ENCODE data around the gene ICE1.
"Not testable (repeated sequence)": the region's sequence is repeated elsewhere in the genome, so short reads cannot be mapped to it uniquely, and the experiment has no call there.

ICE1 gene

DNA sequence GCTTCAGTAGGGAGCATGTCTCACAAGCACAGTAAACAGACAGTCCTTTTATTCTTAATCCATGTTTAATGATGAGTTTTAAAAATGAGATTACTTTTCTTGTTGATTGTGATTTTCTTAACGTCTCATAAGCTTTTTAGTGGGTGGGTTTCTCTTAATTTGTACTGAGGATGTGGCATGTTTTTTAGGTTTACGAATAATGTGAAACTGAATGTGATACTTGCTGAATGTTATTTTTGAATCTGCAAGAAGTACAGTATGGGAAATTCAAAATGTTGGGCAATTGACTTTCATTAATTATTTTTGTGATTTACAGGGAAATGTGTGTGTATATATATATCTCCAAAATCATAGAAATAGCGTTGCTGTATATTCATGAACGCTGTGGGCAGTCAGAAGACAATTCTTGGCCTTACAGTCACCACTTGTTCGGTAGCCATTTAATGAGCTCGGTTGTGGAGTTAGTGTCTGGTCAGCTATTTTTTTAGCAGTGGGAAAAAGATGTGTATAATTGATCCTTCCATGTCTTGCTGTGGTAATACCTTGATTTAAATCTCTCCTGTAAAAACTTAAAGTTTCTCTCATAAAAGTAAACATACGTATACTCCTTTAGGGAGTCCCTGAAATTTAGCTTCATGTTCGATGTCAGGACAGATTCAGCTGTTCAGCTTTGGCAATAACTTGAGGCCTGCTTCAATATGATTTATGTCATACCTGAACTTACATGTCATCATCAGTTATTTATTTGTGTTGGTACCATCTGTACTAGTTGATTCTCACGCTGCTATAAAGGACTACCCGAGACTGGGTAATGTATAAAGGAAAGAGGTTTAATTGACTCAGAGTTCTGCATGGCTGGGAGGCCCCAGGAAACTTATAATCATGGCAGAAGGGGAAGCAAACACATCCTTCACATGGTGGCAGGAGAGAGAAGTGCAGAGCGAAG, 15.0 kb downstream of the ICE1 start:
- no peak for DNase-seq (ENCODE audit: low read depth in 3 of 3)

DNA sequence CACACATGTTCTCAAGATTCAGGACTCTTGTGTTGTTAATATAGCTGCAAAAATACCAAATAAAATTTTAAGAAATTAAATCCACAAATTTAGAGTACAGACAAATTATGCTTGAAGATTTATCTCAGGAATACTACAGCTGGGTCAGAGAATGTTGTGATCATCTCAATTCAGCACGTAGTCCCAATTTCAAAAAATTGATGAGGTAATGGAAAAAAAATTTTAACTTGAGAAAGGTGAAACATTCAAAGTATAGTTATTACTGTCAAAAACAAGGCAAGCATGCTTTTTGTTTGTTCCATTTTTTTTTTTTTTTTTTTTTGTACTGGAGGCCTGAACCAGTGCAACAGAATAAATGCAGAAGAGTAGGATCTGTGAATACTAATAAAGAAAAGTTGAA, 29.4 kb downstream of the ICE1 start:
- DNase-seq (ENCODE audit: low read depth in 3 of 3): no peak

DNA sequence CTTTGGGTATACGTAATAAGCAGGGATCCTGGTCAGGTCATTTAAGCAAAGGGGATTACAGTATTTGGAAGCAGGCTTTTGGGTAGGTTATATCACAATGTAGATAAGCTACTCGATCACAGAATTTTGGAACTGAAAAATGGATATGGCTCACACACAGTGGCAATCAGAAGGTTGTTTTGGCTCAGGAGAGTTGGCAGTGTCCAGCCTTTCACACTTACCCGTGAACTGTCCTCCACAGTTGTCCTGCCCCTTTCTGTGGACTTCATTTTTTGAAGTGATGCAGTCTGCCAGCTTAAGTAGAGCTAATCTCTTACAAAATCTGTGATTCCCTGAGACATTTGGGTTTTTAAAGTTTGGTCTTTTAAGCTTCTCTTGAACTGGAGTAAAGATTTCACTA, 30.7 kb downstream of the ICE1 start:
- no peak for DNase-seq (ENCODE audit: low read depth in 3 of 3)

DNA sequence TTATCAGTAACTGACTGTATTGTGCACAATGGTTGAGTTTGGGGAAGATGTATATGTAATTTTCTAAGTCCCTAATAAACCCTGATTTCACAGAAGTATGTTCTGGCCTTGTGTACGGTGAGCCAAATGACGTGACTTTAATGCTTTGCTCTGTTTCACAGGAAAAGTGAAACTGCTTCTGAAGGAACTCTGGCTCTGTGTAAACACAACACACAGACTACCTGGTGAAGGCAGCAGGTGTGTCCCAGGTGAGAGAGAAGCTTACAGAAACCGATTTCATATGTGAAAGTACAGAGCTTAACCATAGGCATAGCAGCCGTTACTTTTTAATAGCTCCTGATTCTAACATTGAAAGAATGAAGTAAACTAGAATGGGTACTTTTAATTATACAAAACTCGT, 31.9 kb downstream of the ICE1 start:
- DNase-seq (ENCODE audit: low read depth in 3 of 3): no peak

DNA sequence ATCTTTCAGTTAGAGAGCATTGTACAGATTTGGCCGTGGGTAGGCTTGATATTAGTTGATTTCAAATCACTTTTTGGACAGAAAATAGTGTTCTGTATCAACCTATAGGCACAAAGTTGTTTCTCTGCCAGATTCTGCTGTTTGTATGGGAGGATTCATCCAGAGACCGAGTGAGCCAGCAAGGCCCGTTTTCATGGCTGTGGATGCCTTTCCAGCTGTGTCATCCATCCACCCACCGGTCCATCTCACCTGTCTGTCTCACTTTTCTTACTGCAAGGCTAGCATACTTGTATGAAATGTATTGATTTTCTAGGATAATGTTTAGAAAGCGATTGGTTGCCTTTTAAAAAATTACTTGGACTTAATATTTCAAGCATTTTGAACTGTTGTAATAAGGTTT, 34.4 kb downstream of the ICE1 start:
- DNase-seq (ENCODE audit: low read depth in 3 of 3): no peak

DNA sequence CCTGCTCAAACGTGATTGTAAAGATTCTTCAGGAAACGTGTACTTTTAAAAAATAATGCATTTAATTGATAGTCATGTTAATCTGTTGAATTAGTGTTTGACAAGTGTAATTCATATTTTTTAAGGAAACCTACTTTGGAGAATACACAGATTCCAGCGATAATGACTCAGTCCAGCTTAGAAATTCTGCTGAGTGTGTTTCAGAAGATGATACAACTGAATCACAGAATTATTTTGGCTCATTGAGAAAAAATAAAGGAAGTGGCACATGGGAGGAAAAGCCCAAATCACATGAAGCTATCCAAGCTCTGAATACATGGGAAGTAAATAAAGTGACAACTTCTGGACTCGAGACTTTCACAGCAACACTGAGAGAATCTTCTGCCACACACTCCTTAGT, 37.8 kb downstream of the ICE1 start:
- DNase-seq (ENCODE audit: low read depth in 3 of 3): no peak

DNA sequence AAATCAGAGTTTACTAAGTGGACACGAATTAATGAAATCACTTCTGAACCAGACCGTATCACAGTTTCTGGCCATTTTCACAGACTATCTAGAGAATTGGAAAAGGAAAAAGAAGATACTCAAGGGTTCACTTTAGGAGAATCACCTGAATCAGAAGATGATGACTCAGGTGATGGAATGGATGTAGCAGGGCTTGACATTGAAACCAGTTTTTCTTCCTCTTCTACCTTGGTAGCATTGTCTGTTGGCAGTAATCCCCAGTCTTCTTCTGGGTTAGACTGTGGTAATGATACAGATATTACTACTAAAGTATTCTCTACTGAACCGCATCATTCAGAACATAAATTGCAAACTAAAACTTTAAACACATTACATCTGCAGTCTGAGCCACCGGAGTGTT, 38.5 kb downstream of the ICE1 start:
- DNase-seq (ENCODE audit: low read depth in 3 of 3): no peak

DNA sequence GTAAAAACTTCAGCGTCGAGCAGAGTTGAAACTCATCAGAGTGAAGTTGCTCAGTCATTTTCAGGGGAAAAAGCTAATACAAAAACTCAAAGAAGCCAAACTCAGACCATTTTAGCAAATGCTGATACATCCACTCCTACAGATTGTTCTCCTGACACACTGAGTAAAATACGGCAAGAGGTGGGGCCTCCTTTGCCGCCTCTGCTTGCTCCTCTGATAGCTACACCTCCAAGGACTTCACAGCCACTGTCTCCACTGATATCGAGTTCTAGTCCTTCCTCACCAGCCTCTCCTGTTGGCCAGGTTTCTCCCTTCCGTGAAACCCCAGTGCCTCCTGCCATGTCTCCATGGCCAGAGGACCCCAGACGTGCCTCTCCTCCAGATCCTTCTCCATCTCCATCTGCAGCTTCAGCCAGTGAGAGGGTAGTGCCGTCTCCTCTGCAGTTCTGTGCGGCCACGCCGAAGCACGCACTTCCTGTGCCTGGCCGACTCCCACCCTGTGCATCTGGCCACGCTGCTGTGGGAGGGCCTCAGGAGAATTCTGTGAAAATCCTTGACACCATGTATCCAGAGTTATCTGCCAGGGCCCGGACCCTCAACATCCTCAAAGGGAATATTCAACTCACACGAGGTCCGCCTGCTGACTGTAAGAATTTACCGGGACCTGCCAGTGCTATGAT, 41.7 kb downstream of the ICE1 start:
- no peak for DNase-seq (ENCODE audit: low read depth in 3 of 3)

DNA sequence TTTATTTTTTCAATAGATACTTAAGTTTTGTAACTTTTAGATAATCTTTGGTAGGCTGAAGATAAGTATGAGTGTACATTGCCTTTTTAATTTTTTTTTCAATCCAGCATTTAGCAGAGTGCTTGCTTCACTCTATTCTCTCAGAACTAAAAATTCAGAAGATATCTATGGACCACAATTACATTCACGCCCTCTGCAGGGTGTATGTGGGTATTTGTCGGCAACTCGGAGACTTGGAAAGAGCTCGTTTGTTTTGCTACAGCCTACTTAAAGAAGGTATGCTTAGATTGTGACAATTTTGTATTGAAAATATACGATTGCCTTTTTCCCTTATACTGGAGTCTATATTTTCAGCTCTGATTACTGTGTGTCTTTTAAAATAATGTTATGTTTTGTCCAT, 43.8 kb downstream of the ICE1 start:
- no peak for DNase-seq (ENCODE audit: low read depth in 3 of 3)

DNA sequence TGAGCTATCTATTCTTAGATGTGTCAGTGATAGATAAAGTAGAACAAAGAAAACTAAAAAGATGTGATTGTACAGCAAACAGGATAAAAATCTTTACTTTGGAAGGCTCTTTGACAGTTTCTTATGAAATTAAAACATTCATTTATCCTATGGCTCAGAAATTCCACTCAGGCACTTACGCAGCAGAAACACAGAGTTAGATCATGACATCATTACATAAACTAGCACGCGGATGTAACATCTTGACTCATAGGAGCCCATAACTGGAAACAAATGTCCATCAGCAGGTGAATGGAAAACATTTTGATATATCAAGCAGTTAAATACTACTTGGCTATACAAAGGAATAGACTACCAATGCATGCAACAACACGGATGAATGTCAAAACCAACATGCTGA, 45.3 kb downstream of the ICE1 start:
- no peak for DNase-seq (ENCODE audit: low read depth in 3 of 3)

DNA sequence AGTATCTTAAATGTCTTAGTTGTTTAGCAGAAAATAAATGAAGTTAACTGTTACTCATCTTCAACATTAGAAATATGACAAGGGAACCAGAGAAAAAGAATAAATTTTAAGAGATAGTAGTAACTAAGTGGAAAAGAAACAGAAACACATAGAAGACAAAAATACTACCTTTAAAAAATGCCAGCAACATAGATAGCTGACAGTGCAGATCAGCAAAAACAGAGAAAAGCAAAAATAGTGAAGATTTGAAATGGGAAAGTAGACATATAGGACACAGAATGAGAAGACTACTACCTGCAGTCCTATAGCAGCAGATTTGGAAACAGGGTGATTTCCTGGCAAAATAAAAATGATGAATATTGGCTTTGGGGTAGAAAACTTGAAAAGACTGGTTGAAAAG, 48.5 kb downstream of the ICE1 start:
- DNase-seq (ENCODE audit: low read depth in 3 of 3): no peak

DNA sequence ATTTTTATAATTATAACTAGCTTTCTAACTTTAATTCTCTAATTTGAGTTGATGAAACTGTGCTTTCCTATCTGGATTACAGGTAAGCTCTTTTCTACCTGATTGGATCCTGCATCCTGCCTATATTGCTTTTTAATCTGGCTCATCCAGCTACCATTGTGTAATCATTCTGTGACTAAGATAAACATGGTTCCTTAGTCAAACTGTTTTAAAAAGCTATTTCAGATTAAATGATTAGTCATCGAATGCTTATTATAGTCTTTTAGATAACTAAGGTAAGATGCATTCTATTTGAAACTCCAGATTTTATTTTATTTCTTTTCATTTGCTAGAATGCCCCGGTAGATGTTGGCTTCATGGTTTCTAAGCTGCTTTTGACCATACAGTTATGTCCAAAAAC, 50.7 kb downstream of the ICE1 start:
- no peak for DNase-seq (ENCODE audit: low read depth in 3 of 3)

DNA sequence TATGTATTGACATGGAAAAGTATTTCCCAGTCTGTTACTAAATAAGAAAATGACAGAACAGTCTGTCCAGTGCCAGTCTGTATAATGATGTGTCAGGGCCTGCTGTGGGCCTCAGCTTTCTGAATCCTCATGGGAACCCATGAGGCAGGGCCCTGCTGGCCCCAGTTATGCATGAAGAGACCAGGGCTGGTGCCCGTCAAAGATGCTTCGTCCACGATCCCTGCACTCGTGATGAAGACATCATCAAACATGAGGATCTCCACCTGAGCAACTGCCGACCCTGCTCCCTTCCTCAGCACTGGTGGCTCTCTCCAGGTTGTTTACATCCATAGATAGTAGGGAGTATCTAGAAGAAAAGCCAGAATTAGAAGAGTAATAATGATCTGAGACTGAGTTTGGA, 52.5 kb downstream of the ICE1 start:
- DNase-seq (ENCODE audit: low read depth in 3 of 3): no peak

DNA sequence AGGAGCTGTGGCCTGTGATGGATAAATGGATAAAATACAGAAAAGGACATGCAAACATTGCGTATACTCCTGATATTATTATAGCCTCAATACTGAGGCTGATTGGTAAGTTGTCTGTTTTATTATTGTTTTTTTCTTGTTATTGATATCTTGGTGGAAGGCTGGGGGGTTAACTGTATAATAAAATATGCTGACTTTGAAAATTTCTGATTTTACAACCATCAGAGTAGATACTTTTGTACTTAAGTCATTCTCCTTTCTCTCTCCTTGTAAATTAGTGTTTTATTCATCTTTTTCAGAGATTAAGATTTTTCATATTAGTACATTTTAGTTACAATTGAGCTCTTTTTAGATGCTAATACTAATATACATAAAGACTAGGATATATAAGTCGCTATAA, 53.5 kb downstream of the ICE1 start:
- no peak for DNase-seq (ENCODE audit: low read depth in 3 of 3)

DNA sequence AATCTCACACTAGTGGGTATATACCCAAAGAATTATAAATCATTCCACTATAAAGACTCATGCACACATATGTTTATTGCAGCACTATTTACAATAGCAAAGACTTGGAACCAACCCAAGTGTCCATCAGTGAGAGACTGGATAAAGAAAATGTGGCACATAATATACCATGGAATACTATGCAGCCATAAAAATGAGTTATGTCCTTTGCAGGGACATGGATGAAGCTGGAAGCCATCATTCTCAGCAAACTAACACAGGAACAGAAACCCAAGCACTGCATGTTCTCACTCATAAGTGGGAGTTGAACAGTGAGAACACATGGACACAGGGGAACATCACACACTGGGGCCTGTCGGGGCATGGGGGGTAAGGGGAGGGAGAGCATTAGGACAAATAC, 57.1 kb downstream of the ICE1 start:
- not testable (repeated sequence) for DNase-seq (ENCODE audit: low read depth in 3 of 3)

DNA sequence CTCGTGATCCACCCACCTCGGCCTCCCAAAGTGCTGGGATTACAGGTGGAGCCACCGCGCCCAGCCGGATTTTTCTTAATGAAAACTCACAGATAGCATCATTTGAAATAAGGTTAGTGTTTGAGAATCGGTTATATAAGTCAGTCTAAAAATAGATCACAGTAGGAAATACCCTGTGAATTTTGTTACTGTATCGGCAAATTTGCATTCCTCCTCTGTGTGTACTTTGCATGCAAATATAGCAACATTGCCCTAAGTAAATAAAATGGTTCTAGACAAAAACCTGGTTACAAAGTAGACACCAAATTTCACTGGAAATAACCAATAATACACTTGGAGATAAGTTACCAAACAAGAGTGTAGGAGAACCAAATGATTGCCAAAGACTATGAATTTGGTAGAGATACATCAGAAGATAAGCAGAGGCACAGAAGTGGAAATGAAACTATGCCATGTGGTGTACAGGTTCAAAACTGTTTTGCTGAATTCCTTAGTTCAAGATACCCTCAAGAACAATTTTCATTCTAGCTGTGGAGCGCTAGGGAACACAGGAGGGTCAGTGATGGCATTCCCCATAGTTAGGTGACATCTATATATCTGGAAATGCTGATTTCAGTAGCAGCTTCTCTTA, 58.1 kb downstream of the ICE1 start:
- DNase-seq (ENCODE audit: low read depth in 3 of 3): no peak

DNA sequence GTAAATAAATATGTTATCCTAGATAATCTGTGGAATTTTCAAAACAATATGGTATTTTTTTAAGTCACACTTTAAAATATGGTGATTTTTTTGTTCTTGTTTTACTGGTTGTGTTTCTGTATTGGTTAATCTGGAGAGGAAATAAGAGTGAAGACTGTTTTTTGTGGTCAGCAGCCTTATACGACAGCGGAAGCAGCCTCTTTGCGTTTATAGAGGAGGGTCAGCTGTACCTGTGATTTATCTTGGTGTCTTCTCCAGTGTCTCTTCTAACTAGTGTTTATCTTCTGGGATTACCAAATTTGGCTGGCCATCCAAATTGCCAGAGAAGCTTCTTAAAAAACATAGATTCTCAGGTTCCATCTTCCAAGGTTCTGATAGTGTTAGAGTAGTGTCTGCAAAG, 58.7 kb downstream of the ICE1 start:
- no peak for DNase-seq (ENCODE audit: low read depth in 3 of 3)

DNA sequence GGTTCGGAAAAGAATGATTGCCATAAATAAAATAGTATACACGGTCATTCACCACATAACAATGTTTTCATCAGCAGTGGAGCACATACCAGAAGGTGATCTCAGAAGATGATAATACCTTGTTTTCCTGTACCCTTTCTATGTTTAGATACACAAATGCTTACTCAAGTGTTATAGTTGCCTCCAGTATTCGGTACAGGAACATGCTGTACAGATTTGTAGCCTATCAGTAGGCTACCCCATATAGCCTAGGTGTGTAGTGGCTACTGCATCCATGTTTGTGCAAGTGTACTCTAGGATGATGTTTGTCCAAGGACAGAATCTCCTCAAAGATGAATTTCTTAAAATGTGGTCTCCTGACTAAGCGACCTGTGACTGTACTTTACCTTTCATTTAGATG, 59.2 kb downstream of the ICE1 start:
- DNase-seq (ENCODE audit: low read depth in 3 of 3): no peak

DNA sequence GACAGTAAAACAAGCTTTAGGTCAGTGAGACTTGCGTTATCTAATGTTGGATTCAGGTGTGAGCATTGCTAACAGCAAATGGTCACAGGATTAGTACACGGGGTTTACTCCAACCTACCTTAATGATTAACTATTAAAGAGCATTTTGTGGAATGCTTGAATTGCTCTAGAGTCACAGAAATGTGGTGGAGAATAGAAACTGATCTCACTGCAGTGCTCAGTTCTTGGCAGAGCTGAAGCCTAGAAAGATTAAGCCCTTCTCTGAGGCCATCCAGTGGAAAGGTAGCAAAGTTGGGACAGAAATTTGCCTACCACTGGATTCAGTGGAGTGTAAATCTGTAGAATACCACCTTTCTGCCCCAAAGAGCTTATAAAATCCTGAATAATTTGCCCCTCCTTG, 60.9 kb downstream of the ICE1 start:
- DNase-seq (ENCODE audit: low read depth in 3 of 3): no peak

DNA sequence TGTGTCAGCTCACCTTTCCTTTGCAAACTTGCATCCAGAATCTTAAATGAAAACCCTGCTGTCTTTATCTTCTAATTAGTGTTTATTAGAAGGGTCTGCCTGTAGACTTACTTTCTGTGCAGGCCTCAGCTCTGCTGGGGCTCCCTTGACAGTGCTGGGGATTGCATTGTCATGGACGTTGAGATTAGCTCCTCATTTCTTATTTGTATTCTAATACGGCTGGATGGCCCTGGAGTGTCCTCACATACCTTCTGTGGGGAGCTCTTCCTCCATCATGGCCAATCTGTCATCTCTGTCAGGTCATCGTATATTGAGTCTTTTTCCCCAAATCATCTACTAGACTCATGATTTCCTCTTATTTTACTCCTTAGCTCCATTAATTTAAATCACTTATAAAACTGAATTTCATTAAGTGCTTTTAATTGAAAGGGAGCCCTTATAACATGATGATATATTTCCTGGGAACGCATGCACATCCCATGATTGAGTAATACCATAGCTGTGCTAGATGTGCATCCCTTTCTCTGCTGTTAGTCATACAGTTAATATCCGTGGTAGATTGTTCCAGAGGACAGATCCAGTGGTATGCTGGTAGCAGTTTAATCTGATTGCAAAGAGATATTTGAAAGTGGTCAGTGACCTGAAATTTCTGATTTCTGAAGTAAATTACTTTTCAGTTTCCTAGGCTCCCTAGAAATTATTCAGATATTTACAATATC, 61.6 kb downstream of the ICE1 start:
- no peak for DNase-seq (ENCODE audit: low read depth in 3 of 3)

DNA sequence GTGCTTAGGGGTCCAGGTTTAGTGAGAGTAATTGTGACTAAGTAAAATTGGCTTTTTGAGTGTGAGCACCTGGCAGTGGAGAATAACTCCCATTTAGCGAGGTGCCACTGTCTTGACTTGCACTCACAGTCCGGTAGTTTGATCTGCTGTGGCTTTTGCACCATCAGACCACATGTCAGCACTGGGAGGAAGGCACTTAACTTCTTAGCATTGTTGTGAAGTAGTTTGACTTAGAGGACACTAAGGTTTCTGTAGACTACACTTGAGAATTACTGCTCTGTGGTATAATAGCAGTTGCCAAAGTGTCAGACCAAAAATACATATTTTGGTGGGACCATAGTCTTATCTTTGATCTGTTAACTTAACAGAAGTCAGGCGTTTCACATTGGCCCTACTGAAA, 63.6 kb downstream of the ICE1 start:
- DNase-seq (ENCODE audit: low read depth in 3 of 3): no peak

Data from stimulated activated CD4-positive, alpha-beta T cell treated with anti-CD3 and anti-CD28 coated beads, TNF-alpha, amount 100 ng/mL, for 24 hours (primary cell).